Memory B cell (primary cell): Measurements from ENCODE around the gene ZNF655.

Experiments
- ATAC-seq: fragments of 150-1000 bp; cut with Tn5 transposase; 2 replicates; pipeline ENCODE4 v1.10.0; 2021; ENCODE audit warnings: low read depth, mild to moderate bottlenecking, moderate library complexity
- DNase-seq, 2 donors: peaks; one replicate each; pipeline ENCODE4 v3.0.0; 2022; ENCODE audit warnings: low spot score in 2 of 2
- H3K27ac Mint-ChIP-seq: one replicate; pipeline ENCODE4 v1.8.0; 2022; ENCODE audit warnings: mild to moderate bottlenecking, moderate library complexity, mixed read lengths
- H3K27me3 Mint-ChIP-seq: one replicate; pipeline ENCODE4 v1.8.0; 2022; ENCODE audit warnings: mixed read lengths
- H3K36me3 Mint-ChIP-seq: one replicate; pipeline ENCODE4 v1.8.0; 2022; ENCODE audit warnings: mild to moderate bottlenecking, mixed read lengths
- H3K4me1 Mint-ChIP-seq: one replicate; pipeline ENCODE4 v1.8.0; 2022; ENCODE audit warnings: mixed read lengths
- H3K4me3 Mint-ChIP-seq: one replicate; pipeline ENCODE4 v1.8.0; 2022; ENCODE audit warnings: mild to moderate bottlenecking, moderate library complexity, mixed read lengths
- H3K9me3 Mint-ChIP-seq: one replicate; pipeline ENCODE4 v1.8.0; 2022; ENCODE audit warnings: mixed read lengths

The ZNF655 gene

GRCh38 chr7:99624484-99624883, 66.0 kb downstream of the ZNF655 start:
- Mint-ChIP-seq H3K4me3 (no peak overlapping the region), H3K27me3 (no peaks in the 10 kb centered on the region), H3K27ac (no peak overlapping the region), H3K36me3 (peaks cover 36% of the 10 kb centered on the region), H3K4me1 (peaks cover 8% of the 10 kb centered on the region), H3K9me3 (no peaks in the 10 kb centered on the region)
- no peak for ATAC-seq
- DNase-seq, result no peak

- Mint-ChIP-seq H3K9me3 (no peaks in the 10 kb centered on the region), H3K27ac (no peak overlapping the region), H3K4me1 (peaks cover 8% of the 10 kb centered on the region), H3K27me3 (no peaks in the 10 kb centered on the region), H3K4me3 (no peak overlapping the region), H3K36me3 (peaks cover 35% of the 10 kb centered on the region)
- DNase-seq (no peak), ATAC-seq (no peak)
Measured at GRCh38 chr7:99625321-99625720, 66.9 kb downstream of the ZNF655 start.

- Mint-ChIP-seq H3K27me3 (no peaks in the 10 kb centered on the region), H3K36me3 (peaks cover 39% of the 10 kb centered on the region)
Measured at GRCh38 chr7:99625961-99626360, 67.5 kb downstream of the ZNF655 start.

More at GRCh38 chr7:99625961-99626360, 67.5 kb downstream of the ZNF655 start:
- Mint-ChIP-seq H3K9me3 (no peaks in the 10 kb centered on the region), H3K4me1 (peaks cover 8% of the 10 kb centered on the region), H3K4me3 (no peak overlapping the region), H3K27ac (no peak overlapping the region)
- no peak for ATAC-seq
- DNase-seq, result no peak
